Measurements from ENCODE around the gene GRIA1. TPM values are rescaled to one million over a fixed set of nuclear protein-coding genes. Genes with fewer than 3 reads are reported as not detected.

Gene GRIA1
- total RNA-seq, 2 donors from 2014 or later = 1.2 TPM; not detected in 1

DNA sequence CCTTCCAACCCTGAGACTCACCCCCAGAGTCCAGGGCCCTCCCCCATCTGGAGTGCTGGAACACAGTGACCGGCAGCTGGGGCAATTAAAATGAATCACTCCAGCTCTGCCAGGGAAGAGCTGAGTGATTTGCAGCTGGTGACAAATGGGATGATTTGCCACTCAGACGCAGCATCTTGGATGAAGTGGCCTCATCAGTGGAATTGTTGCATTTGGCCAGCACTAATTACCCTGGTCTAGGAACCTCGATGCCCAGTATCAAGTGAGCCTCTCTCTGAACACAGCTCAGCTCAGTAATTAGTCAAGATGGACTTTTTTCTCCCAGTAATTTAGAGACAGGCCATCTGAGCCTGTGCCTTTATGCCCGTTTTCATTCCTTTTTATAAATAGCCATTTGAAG lies 259.5 kb downstream of the GRIA1 start:
- H3K27me3 Mint-ChIP-seq (ENCODE audit: insufficient read depth) = no peaks in the 10 kb centered on the region
- H3K27ac ChIP-seq (ENCODE audit: low read depth, low read length) = peak overlapping the region; percentile 48

GRCh38 chr5:153751251-153751650 lies 260.8 kb downstream of the GRIA1 start:
- Mint-ChIP-seq H3K4me3 (no peak overlapping the region), H3K36me3 (ENCODE audit: low read depth) (no peaks in the 10 kb centered on the region), H3K4me1 (peaks cover 11% of the 10 kb centered on the region), H3K27ac (no peak overlapping the region), H3K27me3 (ENCODE audit: insufficient read depth) (no peaks in the 10 kb centered on the region), H3K9me3 (peaks cover 2% of the 10 kb centered on the region)
- H3K4me3 ChIP-seq (ENCODE audit: low read length) = no peak overlapping the region
- peaks cover 6% of the 10 kb centered on the region for H3K4me1 ChIP-seq (ENCODE audit: control insufficient read depth, insufficient read depth, low read length)
- no peaks in the 10 kb centered on the region for H3K9me3 ChIP-seq (ENCODE audit: control insufficient read depth, low read length)
- no peak for TF ChIP-seq CTCF (conservative IDR thresholded peaks at IDR 0.05)
- no peaks in the 10 kb centered on the region for H3K36me3 ChIP-seq (ENCODE audit: control insufficient read depth, insufficient read depth, low read length)
- no peaks in the 10 kb centered on the region for H3K27me3 ChIP-seq (ENCODE audit: control insufficient read depth, insufficient read depth, low read length, poor library complexity, severe bottlenecking)
- no peak for DNase-seq
- no peak overlapping the region for H3K27ac ChIP-seq (ENCODE audit: low read depth, low read length)
- no peak overlapping the region for H3K9ac ChIP-seq (ENCODE audit: extremely low read depth, low read length, poor library complexity, severe bottlenecking)
- WGBS, 2 experiments (ENCODE audit: insufficient coverage in 1 of 2, insufficient read length in 1 of 2) = 92 to 95% methylated on average over 3 of the region's 3 CpGs

More for the DNA sequence above, 259.5 kb downstream of the GRIA1 start:
- DNase-seq = no peak
- Histone ChIP-seq H3K9ac (ENCODE audit: extremely low read depth, low read length, poor library complexity, severe bottlenecking) (no peak overlapping the region), H3K27me3 (ENCODE audit: control insufficient read depth, insufficient read depth, low read length, poor library complexity, severe bottlenecking) (no peaks in the 10 kb centered on the region), H3K36me3 (ENCODE audit: control insufficient read depth, insufficient read depth, low read length) (no peaks in the 10 kb centered on the region), H3K4me1 (ENCODE audit: control insufficient read depth, insufficient read depth, low read length) (peaks cover 6% of the 10 kb centered on the region), H3K9me3 (ENCODE audit: control insufficient read depth, low read length) (no peaks in the 10 kb centered on the region), H3K4me3 (ENCODE audit: low read length) (no peak overlapping the region)
- peaks cover 2% of the 10 kb centered on the region for H3K9me3 Mint-ChIP-seq
- 77 to 86% methylated on average over 3 to 4 of the region's 4 CpGs for WGBS, 2 experiments (ENCODE audit: insufficient coverage in 1 of 2, insufficient read length in 1 of 2)
- peaks cover 11% of the 10 kb centered on the region for H3K4me1 Mint-ChIP-seq
- H3K4me3 Mint-ChIP-seq = no peak overlapping the region
- H3K27ac Mint-ChIP-seq = no peak overlapping the region
- no peak for TF ChIP-seq CTCF (conservative IDR thresholded peaks at IDR 0.05)
- H3K36me3 Mint-ChIP-seq (ENCODE audit: low read depth) = no peaks in the 10 kb centered on the region

GRCh38 chr5:153752890-153753289 lies 262.4 kb downstream of the GRIA1 start:
- Histone ChIP-seq H3K9ac (ENCODE audit: extremely low read depth, low read length, poor library complexity, severe bottlenecking) (no peak overlapping the region), H3K27me3 (ENCODE audit: control insufficient read depth, insufficient read depth, low read length, poor library complexity, severe bottlenecking) (no peaks in the 10 kb centered on the region), H3K9me3 (ENCODE audit: control insufficient read depth, low read length) (no peaks in the 10 kb centered on the region), H3K27ac (ENCODE audit: low read depth, low read length) (no peak overlapping the region), H3K36me3 (ENCODE audit: control insufficient read depth, insufficient read depth, low read length) (no peaks in the 10 kb centered on the region), H3K4me1 (ENCODE audit: control insufficient read depth, insufficient read depth, low read length) (peaks cover 6% of the 10 kb centered on the region), H3K4me3 (ENCODE audit: low read length) (peak overlapping the region; percentile 24)
- Mint-ChIP-seq H3K27ac (no peak overlapping the region), H3K36me3 (ENCODE audit: low read depth) (no peaks in the 10 kb centered on the region), H3K4me3 (no peak overlapping the region), H3K4me1 (peaks cover 11% of the 10 kb centered on the region), H3K9me3 (no peaks in the 10 kb centered on the region), H3K27me3 (ENCODE audit: insufficient read depth) (no peaks in the 10 kb centered on the region)
- no peak for TF ChIP-seq CTCF (conservative IDR thresholded peaks at IDR 0.05)
- DNase-seq = no peak

Data from endodermal cell (in vitro differentiated cells).